GM18519 (cell line): Measurements from ENCODE around the gene TGFBI.

ENCODE experiments used
- ATAC-seq: cut with Tn5 transposase; IDR thresholded peaks from one replicate; pipeline ENCODE4 v1.9.1; 2021; ENCODE audit warnings: mild to moderate bottlenecking, moderate library complexity; ENCODE audit not compliant: unreplicated experiment, low FRiP score

The TGFBI gene

GRCh38 chr5:136084698-136085097, 55.9 kb downstream of the TGFBI start:
- no peak for ATAC-seq

DNA sequence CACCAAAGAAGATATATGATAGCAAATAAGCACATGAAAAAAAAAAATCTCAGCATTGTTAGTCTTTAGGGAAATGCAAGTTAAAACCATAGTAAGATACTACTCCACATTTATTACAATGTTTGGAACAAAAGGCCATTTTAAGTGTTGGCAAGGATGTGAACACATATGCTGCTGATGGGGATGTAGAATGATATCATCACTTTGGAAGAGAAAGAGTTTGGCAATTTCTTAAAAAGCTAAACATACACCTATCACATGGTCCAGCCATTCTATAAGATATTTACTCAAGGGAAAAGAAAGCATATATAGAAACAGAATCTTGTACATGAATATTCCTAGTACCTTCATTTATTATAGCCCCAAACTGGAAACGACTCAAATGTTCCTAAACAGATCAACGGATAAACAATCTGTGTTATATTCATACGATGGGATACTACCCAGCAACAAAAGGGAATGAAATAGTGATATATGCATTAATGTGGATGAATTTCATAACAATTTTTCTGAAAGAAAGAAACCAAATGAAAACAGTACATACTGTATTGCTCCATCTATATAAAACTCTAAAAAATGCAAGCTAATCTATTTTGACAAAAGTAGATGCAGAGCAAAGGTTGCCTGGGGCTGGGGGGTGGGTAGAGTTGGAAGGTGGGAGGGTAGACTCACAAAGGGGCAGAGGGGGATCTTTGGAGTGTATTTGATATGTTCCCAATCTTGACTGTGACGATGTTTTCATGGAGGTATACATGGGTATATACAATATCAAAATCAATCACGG, 58.2 kb downstream of the TGFBI start:
- no peak for ATAC-seq

- no peak for ATAC-seq
Measured at GRCh38 chr5:136087961-136088871, 59.4 kb downstream of the TGFBI start.

DNA sequence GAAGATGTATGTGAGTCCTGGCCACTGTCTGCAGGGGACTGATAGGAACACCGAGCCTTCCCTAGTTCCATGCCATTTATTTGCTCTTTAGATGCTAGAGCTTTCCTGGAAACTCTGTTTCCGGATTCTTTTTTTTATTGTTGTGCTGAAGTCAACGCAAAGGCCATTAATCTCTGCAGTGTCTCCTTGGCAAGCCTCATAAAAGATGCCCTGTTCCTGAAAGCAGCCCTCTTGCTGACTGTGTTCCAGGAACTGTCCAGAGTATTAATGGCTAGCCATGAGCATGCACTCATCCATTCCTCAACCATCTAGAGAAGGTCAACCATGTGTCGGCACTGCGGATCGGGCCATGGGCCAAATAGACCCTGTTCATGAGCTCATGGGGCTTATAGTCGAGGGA, 61.0 kb downstream of the TGFBI start:
- no peak for ATAC-seq

DNA sequence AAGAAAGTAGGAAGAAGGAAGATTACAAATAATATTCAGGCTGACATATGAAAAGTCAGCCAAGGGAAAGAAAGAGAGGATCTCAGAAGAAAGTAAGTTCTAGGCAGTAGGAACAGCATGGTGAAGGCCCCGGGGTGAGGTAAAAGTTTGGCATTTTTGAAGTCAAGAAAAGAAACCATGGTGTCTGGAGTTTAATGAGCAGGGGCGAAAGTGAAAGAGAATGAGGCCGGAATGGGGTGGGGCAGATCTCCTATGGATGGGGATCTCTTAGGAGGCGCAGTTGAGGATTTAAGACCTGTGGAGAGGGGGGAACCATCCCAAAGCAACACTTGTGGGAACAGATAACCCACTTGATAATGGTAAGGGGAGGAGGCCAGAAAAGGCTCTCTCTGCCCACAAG, 61.5 kb downstream of the TGFBI start:
- ATAC-seq: no peak

DNA sequence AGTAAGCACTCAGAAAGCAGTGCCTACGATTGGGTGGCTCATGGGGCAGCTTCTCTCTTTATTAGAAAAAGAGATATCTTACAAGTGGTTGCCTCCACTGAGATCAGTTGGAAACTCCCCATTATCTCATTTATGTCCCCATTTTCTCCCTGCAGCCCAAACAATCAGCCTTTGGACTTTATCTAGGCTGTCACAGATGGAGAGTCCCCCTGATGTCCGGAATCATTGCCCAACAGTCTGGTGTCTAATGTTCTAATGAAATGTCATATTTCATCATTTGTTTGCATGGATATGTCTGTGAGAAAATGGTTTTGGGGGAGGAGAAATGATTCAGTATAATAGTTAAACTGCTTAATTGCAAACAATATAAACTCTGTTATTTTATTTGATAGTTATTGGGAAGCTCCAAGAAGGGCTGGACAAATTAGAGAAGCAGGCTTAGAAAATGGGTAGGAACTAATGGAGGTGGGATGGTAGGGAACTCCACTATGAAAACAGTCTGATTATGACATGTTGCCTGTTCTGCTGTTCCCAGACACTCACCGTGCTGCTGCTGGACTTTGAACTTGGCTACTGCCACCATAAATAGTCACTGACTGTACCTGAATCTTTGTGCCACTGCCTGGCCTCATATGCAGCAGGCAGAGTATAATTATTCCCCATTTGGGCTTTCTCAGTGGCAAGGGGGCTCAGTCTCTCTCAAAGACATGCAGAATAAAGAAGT, 65.6 kb downstream of the TGFBI start:
- no peak for ATAC-seq

GRCh38 chr5:136094913-136095641, 66.3 kb downstream of the TGFBI start:
- no peak for ATAC-seq

- ATAC-seq: no peak
Measured at GRCh38 chr5:136098176-136098575, 69.4 kb downstream of the TGFBI start.

GRCh38 chr5:136099870-136100269, 71.1 kb downstream of the TGFBI start:
- ATAC-seq: no peak

DNA sequence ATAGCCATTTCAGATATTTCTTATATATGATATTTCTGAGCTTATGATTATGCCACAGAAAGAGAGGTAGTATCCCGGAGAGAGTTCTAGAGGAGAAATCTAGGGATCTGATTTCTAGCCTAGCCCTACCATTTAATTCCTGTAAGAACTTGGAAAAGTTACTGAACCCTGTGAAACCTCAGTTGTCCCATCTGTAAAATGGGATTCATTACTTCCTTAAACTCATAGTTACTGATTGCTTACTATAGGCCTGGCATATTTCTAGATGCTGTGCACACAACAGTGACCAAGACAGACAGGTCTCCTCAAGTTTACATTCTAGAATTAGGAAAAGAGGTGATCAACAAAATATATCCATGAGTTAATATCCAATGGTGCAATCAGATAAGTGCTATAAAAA, 73.1 kb downstream of the TGFBI start:
- no peak for ATAC-seq

DNA sequence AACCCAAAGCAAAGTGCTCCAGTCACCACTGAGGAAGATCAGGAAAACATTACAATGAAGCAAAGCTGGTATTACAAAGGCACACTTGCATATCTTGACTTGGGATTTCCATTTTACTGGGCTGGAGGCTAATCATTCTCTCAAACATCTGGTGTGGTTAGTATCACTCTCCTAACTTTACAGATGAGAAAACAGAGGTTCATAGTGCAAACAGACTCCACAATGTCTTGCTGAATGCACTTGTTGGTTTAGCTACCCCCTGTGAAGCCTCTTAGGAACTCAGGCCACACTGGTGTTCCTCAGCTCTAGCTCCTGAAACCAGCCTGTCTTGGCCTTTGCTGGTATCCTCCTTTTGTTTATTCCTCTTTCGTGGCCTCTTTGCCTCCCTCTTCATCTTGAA, 74.3 kb downstream of the TGFBI start:
- no peak for ATAC-seq

DNA sequence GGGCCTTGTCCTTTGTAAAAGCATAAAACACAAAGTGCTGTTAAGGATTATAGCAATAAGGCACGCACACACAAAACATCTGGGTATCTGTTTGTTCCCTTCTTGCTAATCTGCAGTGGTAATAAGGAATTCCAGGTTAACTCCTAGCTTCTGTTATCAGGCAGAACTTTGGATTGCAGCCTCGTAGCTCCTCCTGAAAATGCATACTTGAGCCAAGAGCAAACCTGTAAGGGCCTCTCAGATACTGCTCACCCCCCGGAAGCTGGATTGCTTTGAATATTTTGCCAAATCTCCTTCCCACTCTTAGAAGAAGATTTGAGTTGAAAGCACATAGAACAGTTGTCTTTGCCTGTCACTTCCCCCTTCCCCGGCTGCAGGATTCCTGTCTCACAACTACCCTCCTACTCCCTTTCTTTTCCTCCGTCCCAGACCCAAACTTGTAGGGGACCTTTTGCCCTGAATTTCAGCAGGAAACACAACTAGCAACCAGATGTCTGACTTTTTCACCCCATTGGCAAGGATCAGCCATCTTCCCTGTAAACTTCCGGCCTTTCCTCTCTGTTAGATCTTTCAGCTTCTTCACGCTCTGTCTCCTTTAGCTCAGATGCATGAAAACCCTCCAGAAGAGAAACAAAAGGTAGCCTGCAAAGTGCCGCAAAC, 75.6 kb downstream of the TGFBI start:
- ATAC-seq: no peak

GRCh38 chr5:136106351-136107031, 77.7 kb downstream of the TGFBI start:
- no peak for ATAC-seq

GRCh38 chr5:136108180-136108611, 79.4 kb downstream of the TGFBI start:
- no peak for ATAC-seq

- ATAC-seq: no peak
Measured at GRCh38 chr5:136108766-136109165, 80.0 kb downstream of the TGFBI start.

DNA sequence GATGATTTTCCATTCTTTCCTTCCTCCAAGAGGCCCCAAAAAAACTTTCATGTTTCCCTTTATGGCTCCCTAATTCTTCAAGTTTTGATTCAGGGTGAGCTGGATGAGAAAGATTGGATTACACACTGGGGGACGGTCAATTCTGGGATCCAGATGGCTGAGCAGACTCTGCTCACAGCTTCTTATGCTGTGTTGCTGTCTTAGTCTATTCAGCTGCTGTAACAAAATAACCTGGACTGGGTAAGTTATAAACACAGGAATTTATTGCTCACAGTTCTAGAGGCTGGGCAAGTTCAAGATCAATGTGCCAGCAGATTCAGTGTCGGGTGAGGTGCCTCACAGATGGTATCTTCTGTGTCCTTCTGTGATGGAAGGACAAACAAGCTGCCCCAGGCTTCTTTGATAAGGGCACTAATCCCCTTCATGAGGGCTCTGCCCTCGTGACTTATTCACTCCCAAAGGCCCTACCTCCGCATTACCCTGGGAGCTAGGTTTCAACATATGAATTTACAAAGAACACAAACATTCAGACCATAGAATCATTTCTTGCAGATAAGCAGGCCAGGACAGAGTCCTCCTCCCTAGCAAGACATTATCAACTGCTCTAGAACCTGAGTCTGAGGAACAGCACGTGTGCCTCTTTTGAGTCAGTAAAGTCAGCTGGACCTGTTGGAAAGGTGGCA, 80.8 kb downstream of the TGFBI start:
- no peak for ATAC-seq
